ENCODE results near the gene ZNF106. TPM values are rescaled to one million over a fixed set of nuclear protein-coding genes. Genes with fewer than 3 reads are reported as not detected.

Gene ZNF106
- total RNA-seq, 1 donor from 2014 or later, result 38.1 TPM

- TF ChIP-seq POLR2AphosphoS5 (IDR thresholded peaks at IDR 0.05; ENCODE audit: insufficient read depth in 1 of 2, low read depth in 1 of 2) (no peak), POLR2A (IDR thresholded peaks at IDR 0.05) (no peak), CTCF (IDR thresholded peaks at IDR 0.05) (no peak)
- no peaks in the 10 kb centered on the region for H3K9me3 ChIP-seq
- intact Hi-C loops (cut with DNase I), result no loop called here
- no peak for DNase-seq (ENCODE audit: extremely low spot score in 2 of 2)
- no peak overlapping the region for H3K4me3 ChIP-seq
- H3K27ac ChIP-seq, result no peak overlapping the region
- H3K27me3 ChIP-seq, result no peaks in the 10 kb centered on the region
- H3K36me3 ChIP-seq, result peaks cover 0 to 3% of the 10 kb centered on the region in 2 donors
- no peaks in the 10 kb centered on the region for H3K4me1 ChIP-seq
Measured at GRCh38 chr15:42384597-42384996, 106.3 kb downstream of the ZNF106 start.

GRCh38 chr15:42378011-42378410, 112.9 kb downstream of the ZNF106 start:
- DNase-seq (ENCODE audit: extremely low spot score in 2 of 2), result no peak
- Histone ChIP-seq H3K27ac (no peak overlapping the region), H3K4me3 (no peak overlapping the region), H3K36me3 (no peaks in the 10 kb centered on the region), H3K27me3 (no peaks in the 10 kb centered on the region), H3K9me3 (no peaks in the 10 kb centered on the region), H3K4me1 (no peaks in the 10 kb centered on the region)
- intact Hi-C loops (cut with DNase I), result no loop called here
- TF ChIP-seq POLR2A (IDR thresholded peaks at IDR 0.05), result no peak
- no peak for TF ChIP-seq CTCF (IDR thresholded peaks at IDR 0.05)
- no peak for TF ChIP-seq POLR2AphosphoS5 (IDR thresholded peaks at IDR 0.05; ENCODE audit: insufficient read depth in 1 of 2, low read depth in 1 of 2)

DNA sequence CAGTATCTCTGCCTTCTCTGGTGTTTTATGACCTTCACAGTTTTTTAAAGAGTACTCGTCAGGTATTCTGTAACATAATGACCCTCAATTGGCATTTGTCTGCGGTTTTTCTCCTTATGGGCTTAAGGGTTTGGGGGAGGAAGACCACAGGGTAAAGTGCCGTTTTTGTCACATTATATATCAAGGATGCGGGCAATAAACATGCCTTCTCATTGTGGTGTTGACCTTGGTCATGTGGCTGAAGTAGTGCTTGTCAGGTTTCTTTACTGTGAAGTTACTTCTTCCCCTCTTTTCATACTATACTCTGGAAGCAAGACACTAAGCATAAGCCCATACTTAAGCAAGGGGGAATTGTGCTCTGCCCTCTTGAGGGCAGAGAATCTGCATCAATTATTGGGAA, 115.0 kb downstream of the ZNF106 start:
- intact Hi-C loops (cut with DNase I), result no loop called here
- H3K36me3 ChIP-seq, result no peaks in the 10 kb centered on the region
- H3K27me3 ChIP-seq, result no peaks in the 10 kb centered on the region
- no peaks in the 10 kb centered on the region for H3K9me3 ChIP-seq
- H3K4me1 ChIP-seq, result no peaks in the 10 kb centered on the region
- TF ChIP-seq CTCF (IDR thresholded peaks at IDR 0.05) (no peak), POLR2A (IDR thresholded peaks at IDR 0.05) (no peak), POLR2AphosphoS5 (IDR thresholded peaks at IDR 0.05; ENCODE audit: insufficient read depth in 1 of 2, low read depth in 1 of 2) (no peak)
- no peak for DNase-seq (ENCODE audit: extremely low spot score in 2 of 2)
- no peak overlapping the region for H3K27ac ChIP-seq
- H3K4me3 ChIP-seq, result no peak overlapping the region

DNA sequence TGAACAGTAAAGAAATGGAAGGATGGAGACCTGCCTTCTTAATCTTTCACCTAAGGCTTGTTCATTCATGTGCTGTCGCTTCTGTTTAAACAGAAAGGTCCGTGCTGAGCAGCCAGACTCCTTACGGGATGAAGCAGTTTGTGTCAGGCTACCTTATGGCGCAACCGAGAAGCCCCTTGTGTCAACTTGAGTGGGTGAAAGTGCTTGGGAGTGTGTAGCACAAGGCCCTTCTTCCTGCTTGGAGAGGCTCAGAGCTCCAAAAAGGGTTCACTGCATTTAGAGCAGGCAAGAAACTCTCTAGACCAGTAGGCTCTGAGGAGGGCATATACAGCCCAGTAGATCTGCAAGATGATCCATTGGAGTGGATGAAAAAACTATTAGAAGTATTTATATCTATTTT, 115.7 kb downstream of the ZNF106 start:
- Histone ChIP-seq H3K27ac (no peak overlapping the region), H3K36me3 (no peaks in the 10 kb centered on the region), H3K4me1 (no peaks in the 10 kb centered on the region), H3K27me3 (no peaks in the 10 kb centered on the region), H3K9me3 (no peaks in the 10 kb centered on the region), H3K4me3 (no peak overlapping the region)
- intact Hi-C loops (cut with DNase I), result no loop called here
- no peak for DNase-seq (ENCODE audit: extremely low spot score in 2 of 2)
- no peak for TF ChIP-seq CTCF (IDR thresholded peaks at IDR 0.05)
- no peak for TF ChIP-seq POLR2AphosphoS5 (IDR thresholded peaks at IDR 0.05; ENCODE audit: insufficient read depth in 1 of 2, low read depth in 1 of 2)
- no peak for TF ChIP-seq POLR2A (IDR thresholded peaks at IDR 0.05)

- DNase-seq (ENCODE audit: extremely low spot score in 2 of 2), result no peak
- no peaks in the 10 kb centered on the region for H3K36me3 ChIP-seq
- no peak overlapping the region for H3K4me3 ChIP-seq
- no peaks in the 10 kb centered on the region for H3K27me3 ChIP-seq
- no peaks in the 10 kb centered on the region for H3K9me3 ChIP-seq
- no peaks in the 10 kb centered on the region for H3K4me1 ChIP-seq
- intact Hi-C loops (cut with DNase I), result no loop called here
- no peak for TF ChIP-seq POLR2AphosphoS5 (IDR thresholded peaks at IDR 0.05; ENCODE audit: insufficient read depth in 1 of 2, low read depth in 1 of 2)
- TF ChIP-seq CTCF (IDR thresholded peaks at IDR 0.05), result no peak
- no peak for TF ChIP-seq POLR2A (IDR thresholded peaks at IDR 0.05)
- no peak overlapping the region for H3K27ac ChIP-seq
Measured at GRCh38 chr15:42374810-42375209, 116.1 kb downstream of the ZNF106 start.

Measured in vagina (tissue), 2 donors.